ENCODE measurements around the gene GHRL.

Gene GHRL

DNA sequence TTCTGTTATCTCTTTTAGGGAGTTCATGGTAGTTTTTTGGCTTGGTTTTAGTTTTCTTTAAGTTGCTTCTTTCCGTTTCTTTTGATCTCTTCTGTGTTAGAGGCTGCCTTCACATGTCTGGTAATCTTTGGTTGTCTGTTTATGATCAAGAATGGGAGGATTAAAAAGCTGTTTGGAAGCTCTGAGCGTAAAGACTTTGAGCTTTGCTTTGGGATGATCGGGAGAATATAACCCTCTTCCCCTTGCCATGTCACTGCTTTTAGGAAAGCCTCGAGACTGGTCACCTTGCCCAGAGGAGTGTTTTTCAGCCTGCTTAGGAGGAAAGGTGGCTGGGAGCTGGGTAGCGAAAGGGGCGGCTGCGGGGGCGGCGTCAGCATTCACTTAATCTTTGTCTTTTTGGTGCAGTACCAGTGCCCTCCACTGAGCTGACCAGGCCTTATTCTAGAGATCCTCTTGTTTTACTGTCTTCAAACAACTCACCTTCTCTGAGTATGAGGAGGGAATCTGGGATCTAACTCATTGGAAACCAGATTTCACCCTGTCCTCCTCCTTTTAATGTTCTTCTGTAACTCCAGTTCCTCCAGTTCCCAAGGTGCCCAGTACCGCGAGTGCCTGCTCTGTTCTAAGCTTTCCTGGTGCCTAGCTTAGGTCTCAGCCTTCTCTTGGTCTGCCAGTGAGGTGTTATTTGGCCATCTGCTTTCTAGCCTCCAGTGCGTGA lies 28.9 kb downstream of the GHRL start:
- Histone ChIP-seq H3K4me3 (ENCODE audit: low read length) (no peak overlapping the region), H3K79me2 (ENCODE audit: low read length) (peaks cover 85% of the 10 kb centered on the region), H3K27me3 (ENCODE audit: low read depth, low read length) (no peaks in the 10 kb centered on the region), H3K4me2 (ENCODE audit: low read length) (no peak overlapping the region), H3K9ac (ENCODE audit: low read length) (no peak overlapping the region), H4K20me1 (ENCODE audit: insufficient read depth, low read length) (peaks cover 39% of the 10 kb centered on the region), H3K27ac (ENCODE audit: low read length) (no peak overlapping the region), H3K36me3 (replicated peaks; ENCODE audit: low read depth, low read length) (peaks cover 54% of the 10 kb centered on the region), H3K4me1 (ENCODE audit: low read length) (no peaks in the 10 kb centered on the region), H3K9me3 (ENCODE audit: insufficient read depth, low read length) (no peaks in the 10 kb centered on the region), H2AFZ (ENCODE audit: low read depth, low read length) (no peak overlapping the region)
- TF ChIP-seq, protein P1, sequence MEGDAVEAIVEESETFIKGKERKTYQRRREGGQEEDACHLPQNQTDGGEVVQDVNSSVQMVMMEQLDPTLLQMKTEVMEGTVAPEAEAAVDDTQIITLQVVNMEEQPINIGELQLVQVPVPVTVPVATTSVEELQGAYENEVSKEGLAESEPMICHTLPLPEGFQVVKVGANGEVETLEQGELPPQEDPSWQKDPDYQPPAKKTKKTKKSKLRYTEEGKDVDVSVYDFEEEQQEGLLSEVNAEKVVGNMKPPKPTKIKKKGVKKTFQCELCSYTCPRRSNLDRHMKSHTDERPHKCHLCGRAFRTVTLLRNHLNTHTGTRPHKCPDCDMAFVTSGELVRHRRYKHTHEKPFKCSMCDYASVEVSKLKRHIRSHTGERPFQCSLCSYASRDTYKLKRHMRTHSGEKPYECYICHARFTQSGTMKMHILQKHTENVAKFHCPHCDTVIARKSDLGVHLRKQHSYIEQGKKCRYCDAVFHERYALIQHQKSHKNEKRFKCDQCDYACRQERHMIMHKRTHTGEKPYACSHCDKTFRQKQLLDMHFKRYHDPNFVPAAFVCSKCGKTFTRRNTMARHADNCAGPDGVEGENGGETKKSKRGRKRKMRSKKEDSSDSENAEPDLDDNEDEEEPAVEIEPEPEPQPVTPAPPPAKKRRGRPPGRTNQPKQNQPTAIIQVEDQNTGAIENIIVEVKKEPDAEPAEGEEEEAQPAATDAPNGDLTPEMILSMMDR (IDR thresholded peaks at IDR 0.05; ENCODE audit: low read depth, low read length), result peak; percentile 24; the same call in 1 of the 2 replicates
- TF ChIP-seq EZH2phosphoT487 (IDR thresholded peaks at IDR 0.05; ENCODE audit: low read depth), result no peak

GRCh38 chr3:10262027-10262426 lies 30.7 kb downstream of the GHRL start:
- Histone ChIP-seq H2AFZ (ENCODE audit: low read depth, low read length) (no peak overlapping the region), H3K27me3 (ENCODE audit: low read depth, low read length) (no peaks in the 10 kb centered on the region), H3K4me2 (ENCODE audit: low read length) (no peak overlapping the region), H4K20me1 (ENCODE audit: insufficient read depth, low read length) (peaks cover 30% of the 10 kb centered on the region), H3K4me3 (ENCODE audit: low read length) (no peak overlapping the region), H3K79me2 (ENCODE audit: low read length) (peaks cover 74% of the 10 kb centered on the region), H3K4me1 (ENCODE audit: low read length) (no peaks in the 10 kb centered on the region), H3K9me3 (ENCODE audit: insufficient read depth, low read length) (no peaks in the 10 kb centered on the region), H3K27ac (ENCODE audit: low read length) (no peak overlapping the region), H3K36me3 (replicated peaks; ENCODE audit: low read depth, low read length) (peaks cover 45% of the 10 kb centered on the region), H3K9ac (ENCODE audit: low read length) (no peak overlapping the region)
- no peak for TF ChIP-seq EZH2phosphoT487 (IDR thresholded peaks at IDR 0.05; ENCODE audit: low read depth)
- TF ChIP-seq, protein P1 (IDR thresholded peaks at IDR 0.05; ENCODE audit: low read depth, low read length), result no peak

GRCh38 chr3:10260211-10260701 lies 32.5 kb downstream of the GHRL start:
- Histone ChIP-seq H3K27ac (ENCODE audit: low read length) (no peak overlapping the region), H3K4me1 (ENCODE audit: low read length) (no peaks in the 10 kb centered on the region), H3K9ac (ENCODE audit: low read length) (no peak overlapping the region), H3K4me2 (ENCODE audit: low read length) (no peak overlapping the region), H2AFZ (ENCODE audit: low read depth, low read length) (no peak overlapping the region), H3K4me3 (ENCODE audit: low read length) (no peak overlapping the region), H4K20me1 (ENCODE audit: insufficient read depth, low read length) (peaks cover 21% of the 10 kb centered on the region), H3K27me3 (ENCODE audit: low read depth, low read length) (no peaks in the 10 kb centered on the region), H3K79me2 (ENCODE audit: low read length) (peaks cover 76% of the 10 kb centered on the region), H3K36me3 (replicated peaks; ENCODE audit: low read depth, low read length) (peaks cover 47% of the 10 kb centered on the region), H3K9me3 (ENCODE audit: insufficient read depth, low read length) (no peaks in the 10 kb centered on the region)
- TF ChIP-seq, protein P1 (IDR thresholded peaks at IDR 0.05; ENCODE audit: low read depth, low read length), result no peak
- no peak for TF ChIP-seq EZH2phosphoT487 (IDR thresholded peaks at IDR 0.05; ENCODE audit: low read depth)

GRCh38 chr3:10259798-10260197 lies 32.9 kb downstream of the GHRL start:
- Histone ChIP-seq H4K20me1 (ENCODE audit: insufficient read depth, low read length) (peaks cover 21% of the 10 kb centered on the region), H3K4me2 (ENCODE audit: low read length) (no peak overlapping the region), H3K9ac (ENCODE audit: low read length) (no peak overlapping the region), H3K27ac (ENCODE audit: low read length) (no peak overlapping the region), H3K4me1 (ENCODE audit: low read length) (no peaks in the 10 kb centered on the region), H3K36me3 (replicated peaks; ENCODE audit: low read depth, low read length) (peaks cover 51% of the 10 kb centered on the region), H3K9me3 (ENCODE audit: insufficient read depth, low read length) (no peaks in the 10 kb centered on the region), H3K79me2 (ENCODE audit: low read length) (peaks cover 77% of the 10 kb centered on the region), H2AFZ (ENCODE audit: low read depth, low read length) (no peak overlapping the region), H3K27me3 (ENCODE audit: low read depth, low read length) (no peaks in the 10 kb centered on the region), H3K4me3 (ENCODE audit: low read length) (no peak overlapping the region)
- TF ChIP-seq, protein P1 (IDR thresholded peaks at IDR 0.05; ENCODE audit: low read depth, low read length), result no peak
- no peak for TF ChIP-seq EZH2phosphoT487 (IDR thresholded peaks at IDR 0.05; ENCODE audit: low read depth)
